H9 (cell line): ENCODE results near the gene RFX1. TPM values are rescaled to one million over a fixed set of nuclear protein-coding genes. Genes with fewer than 3 reads are reported as not detected.

Experiments
- DNase-seq: peaks from one replicate; pipeline ENCODE4 v3.0.0-alpha.2; 2017
- H2AFZ ChIP-seq: one replicate; pipeline ENCODE4 v1.6.1; 2013; ENCODE audit warnings: mild to moderate bottlenecking, low read length, control low read depth, moderate library complexity
- H2AK5ac ChIP-seq: 2 replicates; pipeline ENCODE4 v1.6.1; 2013; ENCODE audit warnings: low read length, control low read depth, mixed read lengths; ENCODE audit not compliant: insufficient read length
- H2BK120ac ChIP-seq: one replicate; pipeline ENCODE4 v1.6.1; 2013; ENCODE audit warnings: low read depth, mild to moderate bottlenecking, low read length, control low read depth, inconsistent platforms; ENCODE audit not compliant: poor library complexity, severe bottlenecking
- H2BK12ac ChIP-seq: 2 replicates; pipeline ENCODE4 v1.6.1; 2013; ENCODE audit warnings: low read length, control low read depth, mixed read lengths, low read depth; ENCODE audit not compliant: insufficient read length
- H2BK15ac ChIP-seq: 2 replicates; pipeline ENCODE4 v1.6.1; 2013; ENCODE audit warnings: low read depth, low read length, control low read depth
- H2BK20ac ChIP-seq: one replicate; pipeline ENCODE4 v1.6.1; 2013; ENCODE audit warnings: low read depth, mild to moderate bottlenecking, low read length, control low read depth, inconsistent platforms; ENCODE audit not compliant: poor library complexity, severe bottlenecking
- H2BK5ac ChIP-seq: 2 replicates; pipeline ENCODE4 v1.6.1; 2013; ENCODE audit warnings: low read length, control low read depth, mixed read lengths; ENCODE audit not compliant: insufficient read length
- H3K14ac ChIP-seq: 2 replicates; pipeline ENCODE4 v1.6.1; 2013; ENCODE audit warnings: low read length, control low read depth; ENCODE audit not compliant: insufficient read depth
- H3K18ac ChIP-seq: 2 replicates; pipeline ENCODE4 v1.6.1; 2013; ENCODE audit warnings: low read depth, mild to moderate bottlenecking, mixed read lengths, low read length, control low read depth; ENCODE audit not compliant: insufficient read length
- H3K23ac ChIP-seq: 2 replicates; pipeline ENCODE4 v1.6.1; 2013; ENCODE audit warnings: low read length, control low read depth, mixed read lengths, low read depth; ENCODE audit not compliant: insufficient read length
- H3K23me2 ChIP-seq: 2 replicates; pipeline ENCODE4 v1.6.1; 2013; ENCODE audit warnings: low read depth, mild to moderate bottlenecking, mixed read lengths, low read length, control low read depth; ENCODE audit not compliant: insufficient read length, poor library complexity, severe bottlenecking
- H3K27ac ChIP-seq: 2 replicates; pipeline ENCODE4 v1.5.1; 2013; ENCODE audit warnings: low read length, control low read depth, mixed read lengths, low read depth; ENCODE audit not compliant: insufficient read length
- H3K27me3 ChIP-seq: 2 replicates; pipeline ENCODE4 v1.6.1; 2013; ENCODE audit warnings: low read length, control low read depth, inconsistent platforms; ENCODE audit not compliant: insufficient read depth
- H3K4ac ChIP-seq: 2 replicates; pipeline ENCODE4 v1.6.1; 2013; ENCODE audit warnings: low read depth, mild to moderate bottlenecking, control low read depth, inconsistent platforms, low read length, moderate library complexity
- H3K4me1 ChIP-seq: 2 replicates; pipeline ENCODE4 v1.6.1; 2013; ENCODE audit warnings: low read length, control low read depth, inconsistent platforms; ENCODE audit not compliant: insufficient read depth
- H3K4me2 ChIP-seq: 2 replicates; pipeline ENCODE4 v1.6.1; 2013; ENCODE audit warnings: low read length, control low read depth, mixed read lengths; ENCODE audit not compliant: insufficient read length, insufficient read depth
- H3K56ac ChIP-seq: 2 replicates; pipeline ENCODE4 v1.6.1; 2013; ENCODE audit warnings: low read depth, mild to moderate bottlenecking, mixed read lengths, low read length, control low read depth; ENCODE audit not compliant: insufficient read length
- H3K79me1 ChIP-seq: 2 replicates; pipeline ENCODE4 v1.6.1; 2013; ENCODE audit warnings: low read depth, mild to moderate bottlenecking, moderate library complexity, low read length, control low read depth, inconsistent platforms; ENCODE audit not compliant: insufficient read depth, poor library complexity, severe bottlenecking
- H3K79me2 ChIP-seq: 2 replicates; pipeline ENCODE4 v1.6.1; 2013; ENCODE audit warnings: low read length, control low read depth, inconsistent platforms; ENCODE audit not compliant: insufficient read depth
- H3K9ac ChIP-seq: 2 replicates; pipeline ENCODE4 v1.6.1; 2013; ENCODE audit warnings: low read length, control low read depth, mixed read lengths; ENCODE audit not compliant: insufficient read length; ENCODE audit errors: extremely low read depth
- H3K9me3 ChIP-seq: one replicate; pipeline ENCODE4 v1.6.1; 2013; ENCODE audit warnings: low read depth, low read length, inconsistent platforms; ENCODE audit not compliant: control insufficient read depth
- H3T11ph ChIP-seq: one replicate; pipeline ENCODE4 v1.6.1; 2013; ENCODE audit warnings: mild to moderate bottlenecking, low read length, control low read depth, inconsistent platforms
- H4K20me1 ChIP-seq: one replicate; pipeline ENCODE4 v1.6.1; 2013; ENCODE audit not compliant: control insufficient read depth, insufficient read length, insufficient read depth
- H4K5ac ChIP-seq: 2 replicates; pipeline ENCODE4 v1.6.1; 2013; ENCODE audit warnings: low read depth, mild to moderate bottlenecking, mixed read lengths, low read length, control low read depth; ENCODE audit not compliant: insufficient read length
- H4K8ac ChIP-seq: replicated peaks from 2 replicates; pipeline ENCODE4 v1.6.1; 2013; ENCODE audit warnings: low read length, control low read depth, mixed read lengths, low read depth; ENCODE audit not compliant: insufficient read length
- H4K91ac ChIP-seq: 2 replicates; pipeline ENCODE4 v1.6.1; 2013; ENCODE audit warnings: low read depth, mild to moderate bottlenecking, moderate library complexity, mixed read lengths, low read length, control low read depth; ENCODE audit not compliant: insufficient read length
- H3K27ac Mint-ChIP-seq, 3 experiments: 2 replicates in 2 of 3; 3 replicates in 1 of 3; pipeline ENCODE4 v1.8.0; 2020 to 2021; ENCODE audit warnings: mixed read lengths in 3 of 3, mild to moderate bottlenecking in 1 of 3, moderate library complexity in 1 of 3
- H3K27me3 Mint-ChIP-seq: 2 replicates; pipeline ENCODE4 v1.8.0; 2021; ENCODE audit warnings: low read depth, mild to moderate bottlenecking, moderate library complexity, mixed read lengths
- H3K36me3 Mint-ChIP-seq, 3 experiments: 2 replicates in 2 of 3; 3 replicates in 1 of 3; pipeline ENCODE4 v1.8.0; 2020 to 2021; ENCODE audit warnings: low read depth in 3 of 3, mixed read lengths in 3 of 3; ENCODE audit not compliant: insufficient read depth in 1 of 3
- H3K4me1 Mint-ChIP-seq, 2 experiments: 2 replicates each; pipeline ENCODE4 v1.8.0; 2020; ENCODE audit warnings: mixed read lengths in 2 of 2
- H3K4me3 Mint-ChIP-seq, 2 experiments: 2 replicates in 1 of 2; 3 replicates in 1 of 2; pipeline ENCODE4 v1.8.0; 2020 to 2021; ENCODE audit warnings: mild to moderate bottlenecking in 2 of 2, mixed read lengths in 2 of 2, moderate library complexity in 1 of 2
- H3K9me3 Mint-ChIP-seq, 2 experiments: 2 replicates in 1 of 2; 3 replicates in 1 of 2; pipeline ENCODE4 v1.8.0; 2020; ENCODE audit warnings: mild to moderate bottlenecking in 2 of 2, mixed read lengths in 2 of 2, moderate library complexity in 1 of 2
- WGBS: extraction: QIAGEN DNeasy Blood & Tissue Kit; methylation state at CpG from one replicate; pipeline ENCODE4 v1.1.7; 2013; ENCODE audit warnings: missing lambda C conversion rate, low lambda C conversion rate, mixed read lengths; ENCODE audit not compliant: insufficient read length; ENCODE audit errors: extremely low coverage; 5-methylcytosine and 5-hydroxymethylcytosine counted together
- total RNA-seq: library from RNA; stranded (reverse); gene quantifications from 2 replicates; pipeline ENCODE4 v1.2.1, GENCODE V29; 2021
- TF ChIP-seq, protein P1 (sequence below): fragments of 200-600 bp; sonication (generic); conservative IDR thresholded peaks from 3 replicates; pipeline ENCODE4 v1.8.0; 2021; ENCODE audit warnings: antibody characterized with exemption, mild to moderate bottlenecking

The RFX1 gene
- total RNA-seq, 1 experiment from 2014 or later = 21.4 TPM

DNA sequence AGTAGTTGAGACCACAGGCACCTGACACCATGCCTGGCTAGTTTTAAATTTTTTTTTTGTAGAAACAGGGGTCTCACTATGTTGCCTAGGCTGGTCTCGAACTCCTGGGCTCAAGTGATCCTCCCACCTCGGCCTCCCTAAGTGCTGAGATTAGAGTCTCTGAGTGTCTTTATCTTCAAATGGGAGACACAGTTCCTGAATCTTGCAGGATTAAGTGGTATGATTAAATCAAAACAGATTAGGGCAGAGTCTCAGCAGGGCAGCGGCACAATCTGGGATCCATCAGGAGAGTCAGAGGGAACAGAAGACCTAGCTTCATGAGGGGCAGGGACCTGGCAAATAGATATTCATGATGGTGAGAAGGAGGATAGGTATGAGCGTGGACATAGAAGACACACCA, 22.8 kb upstream of the RFX1 start:
- Histone ChIP-seq H2BK5ac (no peak overlapping the region), H3K27me3 (no peaks in the 10 kb centered on the region), H2BK120ac (no peak overlapping the region), H3K4ac (no peak overlapping the region), H3K4me2 (no peak overlapping the region), H3K79me1 (no peaks in the 10 kb centered on the region), H4K5ac (no peak overlapping the region), H3T11ph (no peak overlapping the region), H3K4me1 (no peaks in the 10 kb centered on the region), H2BK20ac (no peak overlapping the region), H3K9ac (no peak overlapping the region), H4K91ac (no peak overlapping the region), H3K18ac (no peak overlapping the region), H2BK12ac (no peak overlapping the region), H4K20me1 (no peaks in the 10 kb centered on the region), H2BK15ac (no peak overlapping the region), H3K14ac (no peak overlapping the region), H2AFZ (no peak overlapping the region), H3K27ac (no peak overlapping the region), H2AK5ac (no peak overlapping the region), H3K9me3 (no peaks in the 10 kb centered on the region), H3K56ac (no peak overlapping the region), H4K8ac (no peak overlapping the region), H3K23ac (no peak overlapping the region), H3K23me2 (peaks cover 13% of the 10 kb centered on the region), H3K79me2 (no peaks in the 10 kb centered on the region)
- no peak for DNase-seq
- Mint-ChIP-seq H3K9me3 (no peaks in the 10 kb centered on the region), H3K27ac (no peak overlapping the region), H3K4me1 (peaks cover 4 to 14% of the 10 kb centered on the region in 2 experiments), H3K27me3 (peaks cover 24% of the 10 kb centered on the region), H3K36me3 (no peaks in the 10 kb centered on the region), H3K4me3 (no peak overlapping the region)
- WGBS = no CpG with 5 or more reads among the region's 4 CpGs
- TF ChIP-seq, protein P1, sequence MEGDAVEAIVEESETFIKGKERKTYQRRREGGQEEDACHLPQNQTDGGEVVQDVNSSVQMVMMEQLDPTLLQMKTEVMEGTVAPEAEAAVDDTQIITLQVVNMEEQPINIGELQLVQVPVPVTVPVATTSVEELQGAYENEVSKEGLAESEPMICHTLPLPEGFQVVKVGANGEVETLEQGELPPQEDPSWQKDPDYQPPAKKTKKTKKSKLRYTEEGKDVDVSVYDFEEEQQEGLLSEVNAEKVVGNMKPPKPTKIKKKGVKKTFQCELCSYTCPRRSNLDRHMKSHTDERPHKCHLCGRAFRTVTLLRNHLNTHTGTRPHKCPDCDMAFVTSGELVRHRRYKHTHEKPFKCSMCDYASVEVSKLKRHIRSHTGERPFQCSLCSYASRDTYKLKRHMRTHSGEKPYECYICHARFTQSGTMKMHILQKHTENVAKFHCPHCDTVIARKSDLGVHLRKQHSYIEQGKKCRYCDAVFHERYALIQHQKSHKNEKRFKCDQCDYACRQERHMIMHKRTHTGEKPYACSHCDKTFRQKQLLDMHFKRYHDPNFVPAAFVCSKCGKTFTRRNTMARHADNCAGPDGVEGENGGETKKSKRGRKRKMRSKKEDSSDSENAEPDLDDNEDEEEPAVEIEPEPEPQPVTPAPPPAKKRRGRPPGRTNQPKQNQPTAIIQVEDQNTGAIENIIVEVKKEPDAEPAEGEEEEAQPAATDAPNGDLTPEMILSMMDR = no peak
